Measurements from ENCODE around the gene ZNF273.
A peak's percentile ranks its signal among the peaks of the same experiment; 100 is the strongest.
"Not testable (repeated sequence)": the region's sequence is repeated elsewhere in the genome, so short reads cannot be mapped to it uniquely, and the experiment has no call there.

ZNF273 gene

GRCh38 chr7:64892666-64893309 lies 10.3 kb upstream of the ZNF273 start:
- DNase-seq (ENCODE audit: low read depth): no peak
- Histone ChIP-seq H3K9me3 (ENCODE audit: control insufficient read depth, low read length) (no peaks in the 10 kb centered on the region), H3K9ac (ENCODE audit: low read length) (no peak overlapping the region), H3K4me3 (ENCODE audit: low read length) (no peak overlapping the region), H3K36me3 (ENCODE audit: control insufficient read depth, insufficient read depth, low read length, severe bottlenecking) (no peaks in the 10 kb centered on the region), H3K4me1 (ENCODE audit: control insufficient read depth, insufficient read depth, low read length) (peaks cover 9% of the 10 kb centered on the region), H3K27me3 (replicated peaks; ENCODE audit: control insufficient read depth, insufficient read depth, low read length) (peaks cover 19% of the 10 kb centered on the region)

DNA sequence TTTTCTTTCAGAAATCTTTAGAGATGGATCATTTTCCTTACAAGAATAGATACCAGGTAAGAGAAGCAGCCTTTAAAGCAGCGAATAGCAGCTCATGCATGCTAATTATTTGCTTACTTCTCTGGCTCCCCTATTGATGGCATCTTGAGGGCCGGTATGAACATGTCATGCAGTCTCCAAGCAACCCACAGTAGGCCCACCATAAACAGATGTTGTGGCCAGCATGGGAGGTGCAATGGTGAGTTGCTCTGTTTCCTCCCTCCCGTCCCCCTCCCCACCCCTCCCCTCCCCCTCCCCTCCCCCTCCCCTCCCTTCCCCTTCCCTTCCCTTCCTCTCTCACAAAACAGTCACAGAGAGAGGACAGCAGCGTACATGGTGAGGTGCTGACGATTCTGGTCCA lies 9.7 kb upstream of the ZNF273 start:
- H3K4me3 ChIP-seq (ENCODE audit: low read length): no peak overlapping the region
- no peaks in the 10 kb centered on the region for H3K36me3 ChIP-seq (ENCODE audit: control insufficient read depth, insufficient read depth, low read length, severe bottlenecking)
- DNase-seq (ENCODE audit: low read depth): no peak
- peaks cover 4% of the 10 kb centered on the region for H3K4me1 ChIP-seq (ENCODE audit: control insufficient read depth, insufficient read depth, low read length)
- H3K9me3 ChIP-seq (ENCODE audit: control insufficient read depth, low read length): no peaks in the 10 kb centered on the region
- no peak overlapping the region for H3K9ac ChIP-seq (ENCODE audit: low read length)
- H3K27me3 ChIP-seq (replicated peaks; ENCODE audit: control insufficient read depth, insufficient read depth, low read length): peaks cover 12% of the 10 kb centered on the region

- Histone ChIP-seq H3K4me3 (ENCODE audit: low read length) (peak overlapping the region; percentile 98), H3K9ac (ENCODE audit: low read length) (peak overlapping the region; percentile 25)
- not testable (repeated sequence) for H3K9me3 ChIP-seq (ENCODE audit: control insufficient read depth, low read length); H3K36me3 ChIP-seq (ENCODE audit: control insufficient read depth, insufficient read depth, low read length, severe bottlenecking); DNase-seq (ENCODE audit: low read depth); H3K4me1 ChIP-seq (ENCODE audit: control insufficient read depth, insufficient read depth, low read length); H3K27me3 ChIP-seq (replicated peaks; ENCODE audit: control insufficient read depth, insufficient read depth, low read length)
Observed at GRCh38 chr7:64902461-64902805, 640 bp upstream of the ZNF273 start.

GRCh38 chr7:64904008-64904407 lies 935 bp downstream of the ZNF273 start:
- H3K9ac ChIP-seq (ENCODE audit: low read length): peak overlapping the region; percentile 89
- DNase-seq (ENCODE audit: low read depth): no peak
- no peaks in the 10 kb centered on the region for H3K36me3 ChIP-seq (ENCODE audit: control insufficient read depth, insufficient read depth, low read length, severe bottlenecking)
- H3K4me1 ChIP-seq (ENCODE audit: control insufficient read depth, insufficient read depth, low read length): peaks cover 8% of the 10 kb centered on the region
- no peaks in the 10 kb centered on the region for H3K9me3 ChIP-seq (ENCODE audit: control insufficient read depth, low read length)
- H3K27me3 ChIP-seq (replicated peaks; ENCODE audit: control insufficient read depth, insufficient read depth, low read length): no peaks in the 10 kb centered on the region
- H3K4me3 ChIP-seq (ENCODE audit: low read length): peak overlapping the region; percentile 98

DNA sequence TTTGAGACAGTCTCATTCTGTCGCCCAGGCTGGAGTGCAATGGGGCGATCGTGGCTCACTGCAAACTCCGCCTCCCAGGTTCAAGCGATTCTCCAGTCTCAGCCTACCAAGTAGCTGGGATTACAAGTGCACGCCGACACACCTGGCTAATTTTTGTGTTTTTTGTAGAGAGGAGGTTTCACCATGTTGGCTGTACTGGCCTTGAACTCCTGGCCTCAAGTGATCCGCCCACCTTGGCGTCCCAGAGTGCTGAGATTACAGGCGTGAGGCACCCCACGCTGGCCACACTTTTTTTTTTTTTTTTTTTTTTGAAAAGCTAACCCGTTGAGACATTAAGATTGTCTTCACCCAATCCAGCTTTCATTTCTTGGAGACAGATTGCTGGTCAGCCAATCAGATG lies 2.1 kb downstream of the ZNF273 start:
- DNase-seq (ENCODE audit: low read depth): no peak
- H3K36me3 ChIP-seq (ENCODE audit: control insufficient read depth, insufficient read depth, low read length, severe bottlenecking): no peaks in the 10 kb centered on the region
- H3K4me3 ChIP-seq (ENCODE audit: low read length): no peak overlapping the region
- H3K4me1 ChIP-seq (ENCODE audit: control insufficient read depth, insufficient read depth, low read length): peaks cover 8% of the 10 kb centered on the region
- H3K9me3 ChIP-seq (ENCODE audit: control insufficient read depth, low read length): no peaks in the 10 kb centered on the region
- H3K27me3 ChIP-seq (replicated peaks; ENCODE audit: control insufficient read depth, insufficient read depth, low read length): no peaks in the 10 kb centered on the region
- no peak overlapping the region for H3K9ac ChIP-seq (ENCODE audit: low read length)

- Histone ChIP-seq H3K4me3 (ENCODE audit: low read length) (no peak overlapping the region), H3K9ac (ENCODE audit: low read length) (no peak overlapping the region), H3K36me3 (ENCODE audit: control insufficient read depth, insufficient read depth, low read length, severe bottlenecking) (no peaks in the 10 kb centered on the region), H3K9me3 (ENCODE audit: control insufficient read depth, low read length) (no peaks in the 10 kb centered on the region), H3K27me3 (replicated peaks; ENCODE audit: control insufficient read depth, insufficient read depth, low read length) (no peaks in the 10 kb centered on the region), H3K4me1 (ENCODE audit: control insufficient read depth, insufficient read depth, low read length) (peaks cover 8% of the 10 kb centered on the region)
- no peak for DNase-seq (ENCODE audit: low read depth)
Observed at GRCh38 chr7:64905547-64905946, 2.5 kb downstream of the ZNF273 start.

DNA sequence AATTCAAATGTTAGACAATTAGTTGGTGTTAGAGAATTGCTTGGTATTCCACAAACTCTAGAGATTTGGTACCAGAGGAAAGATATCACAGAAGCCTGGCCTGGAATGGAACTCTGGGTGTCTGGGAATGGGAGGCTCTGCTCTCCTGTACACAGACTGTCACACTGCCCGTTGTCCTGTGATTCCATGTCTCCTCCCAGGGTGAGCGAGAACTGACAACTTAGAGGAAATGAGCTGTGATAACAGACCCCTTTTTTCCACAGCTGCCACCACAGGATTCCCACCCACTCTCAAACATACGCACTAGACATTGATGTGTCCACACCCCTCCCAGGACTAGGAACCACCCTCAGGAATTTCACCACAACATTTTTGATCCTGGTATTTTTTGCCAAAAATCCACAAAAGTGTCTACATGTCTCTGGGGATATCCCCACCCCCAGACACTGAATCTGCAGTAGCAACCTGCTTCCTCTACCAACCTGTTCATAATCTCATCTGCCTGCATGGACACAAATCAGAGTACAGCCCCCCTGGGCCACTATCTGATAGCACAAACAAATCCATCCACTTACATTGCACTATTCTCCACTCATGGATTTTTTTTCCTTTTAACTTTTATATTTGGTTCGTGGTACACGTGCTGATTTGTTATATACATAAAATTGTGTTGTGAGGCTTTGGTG lies 4.7 kb downstream of the ZNF273 start:
- no peaks in the 10 kb centered on the region for H3K36me3 ChIP-seq (ENCODE audit: control insufficient read depth, insufficient read depth, low read length, severe bottlenecking)
- no peaks in the 10 kb centered on the region for H3K9me3 ChIP-seq (ENCODE audit: control insufficient read depth, low read length)
- no peak overlapping the region for H3K4me3 ChIP-seq (ENCODE audit: low read length)
- H3K9ac ChIP-seq (ENCODE audit: low read length): no peak overlapping the region
- peaks cover 5% of the 10 kb centered on the region for H3K4me1 ChIP-seq (ENCODE audit: control insufficient read depth, insufficient read depth, low read length)
- no peak for DNase-seq (ENCODE audit: low read depth)
- H3K27me3 ChIP-seq (replicated peaks; ENCODE audit: control insufficient read depth, insufficient read depth, low read length): no peaks in the 10 kb centered on the region

- DNase-seq (ENCODE audit: low read depth): no peak
- no peak overlapping the region for H3K9ac ChIP-seq (ENCODE audit: low read length)
- H3K27me3 ChIP-seq (replicated peaks; ENCODE audit: control insufficient read depth, insufficient read depth, low read length): no peaks in the 10 kb centered on the region
- no peaks in the 10 kb centered on the region for H3K9me3 ChIP-seq (ENCODE audit: control insufficient read depth, low read length)
- H3K4me3 ChIP-seq (ENCODE audit: low read length): no peak overlapping the region
- H3K36me3 ChIP-seq (ENCODE audit: control insufficient read depth, insufficient read depth, low read length, severe bottlenecking): no peaks in the 10 kb centered on the region
- peaks cover 5% of the 10 kb centered on the region for H3K4me1 ChIP-seq (ENCODE audit: control insufficient read depth, insufficient read depth, low read length)
Observed at GRCh38 chr7:64908358-64908757, 5.3 kb downstream of the ZNF273 start.

DNA sequence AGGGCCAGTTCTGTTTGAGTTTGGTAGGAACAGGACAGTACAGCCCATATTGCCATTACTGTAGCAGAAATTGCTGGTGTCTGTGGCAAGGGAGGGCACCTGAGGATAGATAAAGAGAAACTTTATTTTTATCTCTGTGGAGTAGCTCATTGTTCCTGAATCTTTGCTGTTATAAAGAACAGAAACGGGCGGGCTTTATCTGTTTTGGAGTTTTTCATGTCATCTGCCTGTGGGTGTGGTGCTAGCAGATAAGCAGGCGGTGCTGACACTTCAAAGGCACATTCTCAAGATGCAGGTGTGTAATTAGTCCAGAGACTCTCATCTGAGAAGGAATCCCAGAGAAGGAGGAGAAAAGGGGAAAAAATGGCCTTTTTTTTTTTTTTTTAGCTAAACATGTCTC lies 11.5 kb downstream of the ZNF273 start:
- no peak for DNase-seq (ENCODE audit: low read depth)
- H3K9ac ChIP-seq (ENCODE audit: low read length): no peak overlapping the region
- no peaks in the 10 kb centered on the region for H3K27me3 ChIP-seq (replicated peaks; ENCODE audit: control insufficient read depth, insufficient read depth, low read length)
- H3K9me3 ChIP-seq (ENCODE audit: control insufficient read depth, low read length): no peaks in the 10 kb centered on the region
- no peaks in the 10 kb centered on the region for H3K4me1 ChIP-seq (ENCODE audit: control insufficient read depth, insufficient read depth, low read length)
- H3K4me3 ChIP-seq (ENCODE audit: low read length): no peak overlapping the region
- H3K36me3 ChIP-seq (ENCODE audit: control insufficient read depth, insufficient read depth, low read length, severe bottlenecking): peaks cover 12% of the 10 kb centered on the region

DNA sequence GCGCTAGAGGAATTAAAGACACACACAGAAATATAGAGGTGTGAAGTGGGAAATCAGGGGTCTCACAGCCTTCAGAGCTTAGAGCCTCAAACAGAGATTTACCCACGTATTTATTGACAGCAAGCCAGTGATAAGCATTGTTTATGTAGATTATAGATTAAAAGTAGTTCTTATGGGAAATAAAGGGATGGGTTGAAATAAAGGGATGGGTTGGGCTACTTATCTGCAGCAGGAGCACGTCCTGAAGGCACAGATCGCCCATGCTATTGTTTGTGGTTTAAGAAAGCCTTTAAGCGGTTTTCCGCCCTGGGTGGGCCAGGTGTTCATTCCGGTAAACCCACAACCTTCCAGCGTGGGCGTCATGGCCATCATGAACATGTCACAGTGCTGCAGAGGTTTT lies 12.2 kb downstream of the ZNF273 start:
- not testable (repeated sequence) for DNase-seq (ENCODE audit: low read depth); H3K4me1 ChIP-seq (ENCODE audit: control insufficient read depth, insufficient read depth, low read length); H3K27me3 ChIP-seq (replicated peaks; ENCODE audit: control insufficient read depth, insufficient read depth, low read length); H3K9ac ChIP-seq (ENCODE audit: low read length); H3K9me3 ChIP-seq (ENCODE audit: control insufficient read depth, low read length); H3K4me3 ChIP-seq (ENCODE audit: low read length)
- H3K36me3 ChIP-seq (ENCODE audit: control insufficient read depth, insufficient read depth, low read length, severe bottlenecking): peaks cover 19% of the 10 kb centered on the region

DNA sequence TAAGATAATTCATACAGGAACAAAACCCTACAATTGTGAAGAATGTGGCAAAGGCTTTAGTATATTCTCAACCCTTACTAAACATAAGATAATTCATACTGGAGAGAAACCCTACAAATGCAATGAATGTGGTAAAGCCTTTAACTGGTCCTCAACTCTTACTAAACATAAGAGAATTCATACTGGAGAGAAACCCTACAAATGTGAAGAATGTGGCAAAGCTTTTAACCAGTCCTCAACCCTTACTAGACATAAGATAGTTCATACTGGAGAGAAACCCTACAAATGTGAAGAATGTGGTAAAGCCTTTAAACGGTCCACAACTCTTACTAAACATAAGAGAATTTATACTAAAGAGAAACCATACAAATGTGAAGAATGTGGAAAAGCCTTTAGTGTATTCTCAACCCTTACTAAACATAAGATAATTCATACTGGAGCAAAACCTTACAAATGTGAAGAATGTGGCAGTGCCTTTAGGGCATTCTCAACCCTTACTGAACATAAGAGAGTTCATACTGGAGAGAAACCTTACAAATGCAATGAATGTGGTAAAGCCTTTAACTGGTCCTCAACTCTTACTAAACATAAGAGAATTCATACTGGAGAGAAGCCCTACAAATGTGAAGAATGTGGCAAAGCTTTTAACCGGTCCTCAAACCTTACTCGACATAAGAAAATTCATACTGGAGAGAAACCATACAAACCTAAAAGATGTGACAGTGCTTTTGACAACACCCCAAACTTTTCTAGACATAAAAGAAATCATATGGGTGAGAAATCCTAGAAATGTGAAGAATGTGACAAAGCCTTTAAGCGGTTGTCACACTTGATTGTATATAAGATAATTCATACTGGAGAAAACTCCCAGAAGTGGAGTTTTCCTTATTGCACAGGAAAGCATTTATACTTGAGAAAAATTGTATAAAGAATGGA lies 25.4 kb downstream of the ZNF273 start:
- peaks cover 90% of the 10 kb centered on the region for H3K9me3 ChIP-seq (ENCODE audit: control insufficient read depth, low read length)
- H3K36me3 ChIP-seq (ENCODE audit: control insufficient read depth, insufficient read depth, low read length, severe bottlenecking): peaks cover 51% of the 10 kb centered on the region
- H3K4me3 ChIP-seq (ENCODE audit: low read length): peak overlapping the region; percentile 69
- not testable (repeated sequence) for H3K4me1 ChIP-seq (ENCODE audit: control insufficient read depth, insufficient read depth, low read length); H3K27me3 ChIP-seq (replicated peaks; ENCODE audit: control insufficient read depth, insufficient read depth, low read length); DNase-seq (ENCODE audit: low read depth); H3K9ac ChIP-seq (ENCODE audit: low read length)

All from adipocyte (in vitro differentiated cells).